Effector CD8-positive, alpha-beta T cell (primary cell): Measurements from ENCODE around the gene SYNE1.
"Not testable (repeated sequence)": the region's sequence is repeated elsewhere in the genome, so short reads cannot be mapped to it uniquely, and the experiment has no call there.

ENCODE experiments used
- DNase-seq: peaks from one replicate; lab custom pipeline; 2025; lab: John Stamatoyannopoulos, UW

SYNE1 gene

DNA sequence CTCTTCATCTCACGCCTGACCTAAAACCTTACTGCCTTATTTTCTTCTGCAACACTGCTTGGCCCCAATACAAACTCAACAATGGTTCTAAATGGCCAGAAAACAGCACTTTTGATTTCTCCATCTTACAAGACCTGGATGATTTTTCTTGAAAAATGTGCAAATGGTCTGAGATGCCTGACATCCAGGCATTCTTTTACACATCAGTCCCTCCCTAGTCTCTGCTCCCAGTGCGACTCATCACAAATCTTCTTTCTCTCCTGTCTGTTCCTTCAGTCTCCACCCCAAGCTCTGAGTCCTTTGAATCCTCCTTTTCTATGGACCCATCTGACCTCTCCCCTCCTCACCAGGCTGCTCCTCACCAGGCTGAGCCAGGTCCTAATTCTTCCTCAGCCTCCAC lies 145.7 kb downstream of the SYNE1 start:
- DNase-seq = not testable (repeated sequence)

DNA sequence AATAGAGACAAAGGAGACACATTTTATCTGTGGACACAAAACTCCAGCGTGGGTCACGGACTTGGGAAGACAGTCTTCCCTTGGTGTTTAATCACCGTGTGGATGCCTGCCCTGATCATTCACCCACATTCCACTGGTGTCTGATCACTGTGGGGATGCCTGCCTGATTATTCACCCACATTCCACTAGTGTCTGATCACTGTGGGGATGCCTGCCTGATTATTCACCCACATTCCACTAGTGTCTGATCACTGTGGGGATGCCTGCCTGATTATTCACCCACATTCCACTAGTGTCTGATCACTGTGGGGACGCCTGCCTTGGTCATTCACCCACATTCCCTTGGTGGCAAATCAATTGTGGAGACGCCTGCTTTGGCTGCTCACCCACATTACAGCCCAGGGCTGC lies 146.2 kb downstream of the SYNE1 start:
- not testable (repeated sequence) for DNase-seq

DNA sequence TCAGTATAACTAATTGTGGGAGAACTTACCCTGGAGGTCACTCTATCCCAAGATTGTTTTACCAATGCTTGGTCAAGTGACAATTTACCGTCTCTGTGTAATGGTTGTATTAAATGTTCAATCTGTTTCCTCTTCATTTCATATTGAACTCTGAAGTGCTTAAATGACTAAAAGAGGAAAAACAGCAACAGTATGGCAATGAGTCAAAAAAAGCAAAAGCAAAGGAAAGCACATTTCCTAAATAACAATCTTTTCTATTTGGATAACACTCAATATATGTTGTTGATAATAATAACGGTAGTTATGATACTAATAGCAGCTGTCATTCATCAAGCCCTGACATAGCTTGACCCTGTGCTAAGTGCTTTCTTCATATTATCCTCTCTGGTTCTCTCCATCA lies 152.4 kb downstream of the SYNE1 start:
- DNase-seq = no peak

DNA sequence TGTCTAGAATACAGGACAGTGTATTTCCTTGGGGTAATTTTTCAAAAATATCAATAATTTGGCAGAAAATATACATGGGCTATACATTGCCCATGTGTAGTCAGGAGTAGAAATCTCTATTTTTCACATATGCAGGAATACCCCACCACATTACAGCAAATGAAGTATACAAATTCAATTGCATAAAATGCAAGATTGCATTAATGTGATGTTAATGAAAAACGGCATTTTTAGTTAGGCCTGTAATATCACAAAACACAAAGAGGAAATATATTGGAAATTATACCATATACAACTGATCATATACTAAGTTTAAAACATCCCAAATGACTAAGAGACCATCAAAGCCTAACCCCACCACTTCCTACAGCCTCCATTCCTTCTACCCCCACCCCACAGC lies 154.9 kb downstream of the SYNE1 start:
- no peak for DNase-seq

DNA sequence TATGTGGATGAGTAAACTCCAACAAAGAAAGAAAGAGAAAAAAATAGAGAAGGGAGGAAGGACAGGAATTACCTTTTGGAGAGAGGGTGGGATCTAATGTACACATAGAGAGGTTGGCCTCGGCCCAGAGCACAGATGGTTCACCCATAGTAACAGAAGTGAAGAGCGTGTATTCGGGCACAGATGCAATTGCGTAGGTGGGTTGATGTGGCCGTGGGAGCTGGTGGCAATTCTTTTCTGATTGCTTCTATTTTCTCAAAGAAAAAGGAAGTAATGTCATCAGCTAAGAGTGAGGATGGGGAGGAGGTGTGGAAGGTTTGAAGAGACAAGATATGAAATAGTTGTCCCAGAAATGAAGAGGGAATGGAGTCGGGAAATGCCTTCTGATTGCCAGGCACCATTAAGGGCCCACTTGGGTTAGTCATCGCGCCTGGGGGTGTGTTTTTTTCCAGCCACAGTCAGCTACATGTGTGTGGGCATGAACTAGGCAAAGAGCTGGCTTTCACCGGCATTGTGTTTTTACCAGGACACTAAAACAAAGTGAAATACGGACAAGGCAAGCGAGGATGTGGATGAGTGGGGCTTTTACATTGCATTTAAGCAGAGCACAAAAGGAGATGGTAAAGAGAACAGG lies 158.7 kb downstream of the SYNE1 start:
- no peak for DNase-seq

DNA sequence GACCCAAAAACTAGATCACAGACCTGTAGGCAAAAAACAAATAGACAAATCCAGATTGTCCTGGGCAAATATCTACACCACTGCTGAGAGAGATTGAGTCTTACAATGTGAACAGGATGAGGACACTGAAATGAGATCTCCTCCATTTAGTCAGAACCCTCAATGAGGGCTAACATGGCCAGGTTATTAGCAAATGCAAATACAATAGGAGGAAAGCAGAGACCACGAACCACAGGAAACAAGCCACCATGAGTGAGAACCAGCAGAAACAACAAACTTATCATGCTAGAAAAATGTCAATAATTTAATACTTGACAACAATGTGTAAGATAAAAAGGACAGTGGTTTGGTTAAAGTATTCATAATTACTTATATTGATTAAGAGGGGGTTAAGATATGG lies 162.8 kb downstream of the SYNE1 start:
- no peak for DNase-seq

DNA sequence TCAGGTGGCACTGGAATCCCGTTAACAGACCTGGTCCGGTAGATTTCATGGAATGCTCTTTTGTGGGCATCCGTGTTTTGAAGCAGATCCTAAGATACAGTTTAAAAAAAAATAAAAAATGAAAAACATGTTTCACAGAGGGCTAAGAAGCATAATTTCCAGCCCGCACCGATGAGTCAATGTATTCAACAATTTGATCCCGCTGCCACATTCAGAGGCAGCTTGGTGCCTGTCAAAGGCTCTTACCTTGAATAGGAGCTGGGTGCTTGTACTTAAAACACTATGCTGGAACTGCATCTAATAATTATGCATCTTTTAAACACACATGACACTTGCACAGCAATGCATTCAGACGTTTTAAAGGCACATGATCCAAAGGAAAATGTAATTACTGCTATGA lies 164.8 kb downstream of the SYNE1 start:
- DNase-seq = no peak

DNA sequence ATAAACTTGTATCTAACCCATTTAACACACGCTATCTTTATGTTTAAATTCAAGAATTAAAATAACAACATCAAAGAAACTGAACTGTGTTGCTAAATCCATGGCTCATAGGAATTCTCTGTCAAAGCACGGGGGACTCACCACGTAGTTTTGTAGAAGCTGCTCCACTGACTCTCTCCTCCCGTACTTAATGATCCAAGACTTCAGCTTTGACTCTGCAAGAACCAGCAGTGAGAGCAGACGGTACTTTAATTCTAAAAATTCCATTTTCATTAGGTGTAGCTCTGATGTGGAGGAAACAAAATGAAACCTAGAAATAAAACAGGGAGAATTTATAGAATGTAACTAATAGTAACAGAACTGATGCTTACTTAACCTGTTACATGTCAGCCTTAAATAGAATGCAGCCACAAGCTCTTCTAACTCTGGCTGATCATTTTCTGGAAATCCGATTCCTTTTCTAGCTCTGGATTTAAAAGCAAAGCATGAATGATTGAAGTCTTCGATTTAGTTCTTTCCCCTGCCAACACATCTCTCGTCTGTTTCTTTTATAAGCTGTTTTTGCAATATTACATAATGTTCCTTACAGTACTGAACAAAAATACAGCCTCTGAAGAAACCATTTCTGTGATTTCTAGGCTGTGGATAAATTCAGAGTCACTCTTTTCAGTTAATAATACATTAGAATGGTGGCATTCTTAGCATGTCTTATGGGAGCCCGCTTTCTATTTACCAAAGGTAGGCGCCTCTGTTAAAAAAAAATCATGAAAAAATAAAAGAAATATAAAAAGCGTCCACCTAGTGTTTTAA lies 165.5 kb downstream of the SYNE1 start:
- no peak for DNase-seq

DNA sequence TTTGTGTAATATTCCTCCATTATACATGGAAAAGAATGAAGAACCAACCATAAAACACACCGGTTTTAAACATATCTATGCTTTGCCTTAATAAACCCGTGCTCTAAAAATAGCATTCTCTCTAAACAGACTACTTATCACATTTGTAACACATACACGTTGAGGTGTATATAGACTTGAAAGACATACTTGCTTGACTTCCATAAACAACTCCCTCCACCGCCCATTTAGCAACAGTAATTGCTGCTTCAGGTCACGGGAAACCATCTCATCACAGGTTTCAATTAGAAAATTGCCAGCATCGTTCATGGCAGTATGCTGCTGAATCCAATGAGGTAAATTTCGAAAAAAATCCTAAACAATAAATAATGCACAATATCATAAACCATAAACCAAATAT lies 174.0 kb downstream of the SYNE1 start:
- DNase-seq = no peak

DNA sequence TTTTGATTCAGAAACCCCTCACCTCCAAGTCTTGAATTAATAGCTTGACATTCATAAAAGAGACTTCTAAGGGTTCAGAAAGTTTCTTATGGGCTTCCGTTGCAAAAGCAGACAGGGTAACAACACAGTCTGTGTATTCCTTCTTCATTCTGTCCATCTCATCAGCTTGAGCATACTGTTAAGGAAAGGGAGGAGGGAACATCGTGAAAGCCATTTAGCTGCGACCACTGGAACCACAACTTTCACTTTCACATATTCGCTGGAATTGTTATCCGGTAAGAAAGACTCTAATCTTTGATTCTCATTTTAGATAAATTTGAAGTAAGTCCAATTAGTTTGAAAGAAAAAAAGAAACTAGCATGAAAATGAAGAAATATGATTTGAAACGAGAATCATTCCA lies 174.4 kb downstream of the SYNE1 start:
- DNase-seq = no peak

DNA sequence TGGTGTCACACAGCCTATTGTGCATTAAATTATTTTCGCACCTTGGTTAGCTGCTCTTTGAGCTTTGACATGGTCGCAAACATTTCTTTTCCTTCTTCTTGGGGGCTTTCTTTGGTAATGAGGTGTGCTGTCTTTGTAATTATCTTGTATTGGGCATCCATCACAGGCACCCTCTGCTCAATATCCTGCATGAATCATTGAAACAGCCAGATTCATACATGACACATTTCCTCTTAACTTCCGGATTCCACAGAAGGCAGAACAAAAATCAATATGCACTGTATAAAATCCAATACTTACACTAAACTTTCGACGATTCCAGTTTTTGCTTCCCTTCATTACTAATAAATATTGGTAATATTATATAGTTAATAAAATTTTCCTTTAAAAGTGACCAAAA lies 175.6 kb downstream of the SYNE1 start:
- DNase-seq = no peak

DNA sequence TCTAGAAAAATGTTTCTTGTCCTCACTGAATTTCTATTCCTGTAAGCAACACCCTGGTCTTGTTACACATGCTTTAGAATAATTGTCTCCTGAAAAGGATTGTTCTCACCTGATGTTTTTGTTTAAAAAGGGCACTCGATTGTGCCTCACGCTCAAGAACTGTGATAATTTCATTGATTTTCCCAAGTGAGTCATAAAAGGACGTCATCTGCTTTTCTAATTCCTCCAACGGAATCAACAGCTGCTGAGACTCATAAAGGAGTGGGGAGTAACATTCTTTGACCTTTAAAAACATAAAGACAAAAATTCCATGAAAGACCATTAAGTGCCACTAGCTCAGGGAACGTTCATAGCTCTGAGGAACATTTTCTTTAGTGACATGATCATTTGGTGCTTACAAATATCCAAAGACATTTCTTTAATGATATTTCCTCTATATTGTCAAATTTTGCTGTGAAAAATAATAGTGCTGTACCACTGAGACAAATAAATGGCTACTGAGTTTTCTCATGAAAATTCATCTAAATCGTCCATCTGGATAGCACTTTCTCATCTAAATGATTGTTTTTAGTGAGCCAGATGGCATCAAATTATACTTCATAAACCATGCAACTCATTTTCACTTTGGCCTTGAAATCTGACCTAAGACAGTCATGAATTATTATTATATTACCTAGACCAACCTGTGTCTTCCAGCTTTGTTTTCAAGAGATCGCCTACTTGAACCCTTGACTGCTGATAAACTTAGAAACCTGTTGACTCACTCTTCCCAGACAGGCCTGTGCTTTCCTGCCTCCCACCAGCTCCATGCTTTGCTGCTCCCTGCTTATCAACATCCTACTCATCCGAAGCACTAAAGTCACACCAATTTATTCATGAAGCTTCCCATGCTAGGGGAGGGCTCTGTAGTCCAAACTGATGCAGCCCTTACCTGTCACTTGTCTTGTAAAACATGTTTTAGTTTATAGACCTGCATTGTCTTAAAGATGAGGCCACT lies 178.2 kb downstream of the SYNE1 start:
- DNase-seq = no peak

DNA sequence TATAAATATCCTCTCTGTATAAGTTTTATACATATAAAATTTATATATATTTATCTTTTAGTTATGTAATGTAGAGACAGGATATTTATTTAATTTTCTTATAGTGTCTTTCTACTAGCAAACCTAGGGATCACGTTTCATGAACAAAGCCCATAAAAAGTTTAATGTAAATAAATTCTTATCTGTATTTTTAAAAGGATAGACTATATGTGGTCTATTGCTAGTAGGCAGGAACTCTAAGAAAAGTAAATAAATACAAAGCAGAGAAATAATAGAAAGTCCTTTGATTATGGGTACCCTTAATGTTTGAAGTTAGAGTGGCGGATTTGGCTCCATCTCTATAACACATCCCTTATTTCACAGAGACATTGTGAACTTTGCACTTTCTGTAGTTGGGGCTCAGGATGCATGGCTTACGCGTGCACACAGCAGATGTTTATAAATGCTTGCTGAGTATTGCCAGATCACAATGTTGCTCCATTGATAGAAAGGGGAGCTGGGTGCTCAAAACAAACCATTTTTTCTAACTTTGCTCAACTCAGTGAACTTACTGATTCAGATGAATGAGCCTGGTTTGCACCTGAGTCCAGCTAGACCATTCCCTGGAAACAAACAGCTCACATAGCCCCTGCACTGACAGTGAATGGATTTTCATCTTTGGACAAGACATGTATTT lies 179.1 kb downstream of the SYNE1 start:
- DNase-seq = no peak

DNA sequence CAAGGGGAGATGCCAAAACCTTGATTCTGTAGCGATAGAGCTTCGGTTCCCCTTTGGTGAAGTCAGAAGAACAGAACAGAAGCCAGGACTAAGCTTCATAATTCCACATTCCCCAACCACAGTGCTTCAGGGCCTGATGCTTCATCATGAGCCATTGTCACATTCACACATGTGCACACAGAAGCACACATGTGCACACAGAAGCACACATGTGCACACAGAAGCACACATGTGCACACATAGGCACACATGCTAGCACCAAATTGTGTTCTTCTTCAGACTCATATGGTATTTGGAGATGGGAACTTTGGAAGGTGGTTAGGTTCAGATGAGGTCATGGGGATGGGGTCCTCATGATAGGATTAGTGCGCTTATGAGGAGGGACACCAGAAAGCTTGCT lies 183.2 kb downstream of the SYNE1 start:
- no peak for DNase-seq

DNA sequence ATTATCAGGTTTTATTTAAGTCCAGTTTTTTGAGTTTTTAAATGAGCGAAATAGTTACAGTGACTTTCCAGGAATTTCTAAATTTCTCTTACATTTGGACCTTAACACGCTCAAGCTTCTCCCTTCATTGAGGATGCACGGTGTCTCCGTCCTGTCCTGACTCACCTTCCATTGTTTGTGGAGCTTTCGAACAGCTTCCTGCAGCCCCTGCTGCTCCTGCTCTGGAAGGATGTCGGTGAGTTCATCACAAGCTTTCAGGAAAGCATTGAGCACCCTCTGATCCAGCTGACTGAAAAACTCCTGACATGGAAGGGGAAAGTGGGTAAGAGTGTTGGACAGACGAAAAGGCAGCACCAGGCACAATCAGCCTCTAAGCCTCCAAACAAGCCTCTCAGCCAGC lies 183.7 kb downstream of the SYNE1 start:
- DNase-seq = no peak

DNA sequence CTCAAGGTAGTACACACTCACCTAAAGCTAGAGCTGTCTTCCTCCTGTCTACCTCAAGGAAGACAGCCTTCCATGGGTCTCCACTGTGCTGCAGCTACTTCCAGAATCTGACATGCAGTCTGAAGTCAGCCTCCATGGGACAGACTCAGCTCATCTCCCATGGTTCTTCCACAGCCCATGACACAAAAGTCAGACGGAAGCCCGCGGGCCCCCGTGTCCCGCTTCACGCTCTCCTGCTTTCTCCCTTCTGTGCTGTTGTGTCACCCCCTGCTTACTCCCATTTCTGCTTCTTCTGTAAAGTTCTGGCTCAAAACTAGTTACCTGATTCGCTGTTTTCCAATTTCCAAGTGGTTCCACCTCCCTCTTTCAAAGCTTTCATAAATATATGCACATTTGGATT lies 184.5 kb downstream of the SYNE1 start:
- no peak for DNase-seq

DNA sequence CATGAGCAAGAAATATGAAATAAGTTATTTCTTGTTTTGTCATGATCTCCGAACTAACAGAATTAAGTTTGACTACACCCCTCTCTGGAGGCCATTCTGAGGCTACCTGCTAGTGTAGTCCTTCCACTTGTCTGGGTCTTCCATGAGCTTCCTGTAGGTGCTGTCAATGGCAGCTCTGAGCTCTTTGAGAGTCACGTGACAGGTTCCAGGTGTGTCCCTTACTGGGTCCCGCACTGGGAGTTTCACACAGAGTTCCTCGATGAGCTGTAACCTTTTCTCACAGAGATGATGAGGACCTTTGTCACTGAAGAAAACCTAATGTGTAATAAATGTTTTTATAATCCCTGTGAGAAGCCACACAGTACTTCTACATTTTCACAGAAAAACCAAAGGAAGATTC lies 186.6 kb downstream of the SYNE1 start:
- DNase-seq = no peak

DNA sequence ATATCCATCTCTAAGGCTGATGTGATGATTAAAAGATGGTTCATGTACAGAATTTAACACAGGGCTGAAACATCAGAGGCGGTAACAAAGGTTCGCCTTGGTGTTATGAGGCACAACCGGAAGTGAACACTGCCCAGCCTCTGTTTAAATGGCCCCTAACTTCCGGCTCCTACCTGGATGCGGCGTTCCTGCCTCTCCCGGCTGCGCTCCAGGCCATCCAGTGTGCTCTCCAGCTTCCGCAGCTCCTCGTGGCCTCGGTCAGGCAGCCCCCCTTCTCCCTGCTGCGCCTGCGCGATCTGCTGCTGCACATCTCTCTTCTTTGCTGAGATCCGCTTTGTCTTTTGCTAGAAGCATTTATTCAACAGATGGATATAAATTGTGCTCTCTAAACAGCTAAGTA lies 195.3 kb downstream of the SYNE1 start:
- no peak for DNase-seq

DNA sequence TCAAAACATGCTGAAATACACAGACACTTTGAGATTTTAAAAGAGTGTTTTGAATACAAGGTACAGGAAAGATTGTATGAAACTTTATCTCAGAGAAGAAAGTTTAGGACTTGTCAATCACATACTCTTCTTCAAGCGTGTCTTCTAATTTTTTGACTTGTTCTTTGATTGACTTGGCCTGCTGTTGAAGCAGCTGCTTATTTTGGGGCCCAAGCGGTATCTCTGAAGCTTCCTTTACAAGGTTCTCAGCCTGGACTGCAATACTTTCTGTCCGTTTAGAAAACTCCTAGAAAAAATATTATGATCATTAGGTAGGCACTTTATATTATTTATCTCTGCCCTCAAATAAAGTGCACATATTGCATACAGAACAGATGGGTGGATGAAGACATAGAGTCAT lies 201.3 kb downstream of the SYNE1 start:
- no peak for DNase-seq

DNA sequence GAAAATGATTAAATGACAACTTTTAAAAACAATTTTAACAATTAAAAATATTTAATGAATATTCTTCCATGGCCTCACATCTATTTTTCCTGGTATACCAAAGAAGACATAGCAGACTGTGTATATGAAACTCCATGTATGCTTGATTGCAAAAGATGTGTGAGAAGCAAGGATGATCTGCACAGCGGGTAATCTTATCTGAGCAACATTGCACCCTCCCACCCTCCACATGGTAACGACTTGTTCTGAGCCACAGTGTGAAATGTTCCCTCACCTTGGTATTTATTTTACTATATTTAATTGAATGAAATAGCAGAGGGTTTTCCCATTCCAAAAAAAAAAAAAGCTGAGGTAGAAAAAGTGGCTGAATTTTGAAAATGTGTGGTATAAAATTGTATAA lies 204.4 kb downstream of the SYNE1 start:
- no peak for DNase-seq

DNA sequence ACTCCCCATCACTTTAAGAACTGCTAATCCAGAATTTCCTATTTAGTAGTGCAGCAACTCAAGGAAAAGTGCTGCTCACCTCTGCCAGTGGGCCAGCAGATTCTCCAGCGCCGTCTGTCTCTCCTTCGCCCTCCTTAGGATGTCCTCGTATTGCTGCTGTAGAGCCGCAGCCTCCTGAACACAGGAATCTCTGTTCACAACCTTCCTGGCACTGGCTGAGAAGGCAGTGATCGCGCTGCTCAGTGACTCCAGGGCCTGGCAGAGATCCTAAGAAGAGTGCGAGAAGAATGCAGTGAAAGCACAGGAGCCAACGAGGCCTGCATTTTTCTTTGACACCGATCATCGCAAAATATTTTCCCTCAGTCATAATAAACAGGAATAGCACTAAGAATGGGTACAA lies 209.0 kb downstream of the SYNE1 start:
- DNase-seq = no peak

DNA sequence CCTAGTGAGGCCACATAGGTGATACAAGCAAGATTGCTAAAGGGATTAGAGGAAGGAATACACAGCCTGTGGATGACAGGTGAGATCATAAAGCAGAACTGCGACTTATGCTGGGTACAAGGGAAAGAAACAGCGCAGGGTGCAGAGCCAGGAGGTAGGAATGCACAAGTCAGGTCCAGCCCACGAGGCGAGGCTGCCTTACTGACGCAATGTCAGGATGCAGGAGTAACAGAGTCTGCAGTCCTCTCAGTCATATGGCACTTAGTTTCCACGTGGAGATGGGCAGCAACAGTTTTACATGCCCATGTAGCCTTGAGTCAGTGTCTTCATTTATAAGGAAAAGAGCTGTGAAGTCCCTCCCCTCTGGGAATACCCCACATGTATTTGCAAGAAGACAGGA lies 210.9 kb downstream of the SYNE1 start:
- no peak for DNase-seq
